SK-N-SH (cell line): Measurements from ENCODE around the gene CLEC7A. TPM values are rescaled to one million over a fixed set of nuclear protein-coding genes. Genes with fewer than 3 reads are reported as not detected.

Experiments used
- CTCF ChIA-PET: fragments of 300-600, 350-600 bp; formaldehyde crosslinking; extraction: SDS; loops from one replicate; lab custom pipeline; 2021; lab: Yijun Ruan, JAX
- POLR2A ChIA-PET: fragments of 350-600 bp; sonication (Branson Sonifier 250); formaldehyde crosslinking; extraction: SDS; loops from one replicate; lab custom pipeline; 2020; ENCODE audit warnings: antibody characterized with exemption, inconsistent platforms; lab: Yijun Ruan, JAX
- DNase-seq: peaks from one replicate; pipeline ENCODE4 v3.0.0; 2012
- H2AFZ ChIP-seq: fragments of 200-600 bp; sonication (generic); 2 replicates; pipeline ENCODE4 v1.8.1; 2016; ENCODE audit warnings: antibody characterized with exemption, mild to moderate bottlenecking, low read depth
- H3F3A ChIP-seq: fragments of 200-600 bp; sonication (generic); replicated peaks from 2 replicates; pipeline ENCODE3; 2016; ENCODE audit warnings: antibody characterized with exemption, mild to moderate bottlenecking; ENCODE audit not compliant: insufficient read depth
- H3K27ac ChIP-seq, 2 experiments: fragments of 200-500 bp in 1 of 2; fragments of 200-600 bp in 1 of 2; sonication (Bioruptor generic) in 1 of 2; sonication (generic), shearing (Covaris generic) in 1 of 2; 2 replicates each; pipeline versions ENCODE4 v1.5.1 to v1.6.1; 2014 to 2016; ENCODE audit warnings: low read depth in 2 of 2, inconsistent platforms in 1 of 2, low read length in 1 of 2, mild to moderate bottlenecking in 1 of 2, mixed read lengths in 1 of 2
- H3K27me3 ChIP-seq: fragments of 200-600 bp; sonication (generic), shearing (Covaris generic); 2 replicates; pipeline ENCODE4 v1.6.1; 2016; ENCODE audit warnings: mixed run types; ENCODE audit not compliant: insufficient read depth
- H3K36me3 ChIP-seq, 2 experiments: fragments of 200-500 bp in 1 of 2; fragments of 200-600 bp in 1 of 2; sonication (Bioruptor generic) in 1 of 2; sonication (generic) in 1 of 2; replicated peaks in 1 of 2; 2 replicates each; pipeline versions ENCODE3 to v1.5.1; 2014 to 2016; ENCODE audit warnings: low read length in 1 of 2, mild to moderate bottlenecking in 1 of 2; ENCODE audit not compliant: insufficient read depth in 2 of 2, control insufficient read depth in 1 of 2
- H3K4me1 ChIP-seq, 2 experiments: fragments of 200-500 bp in 1 of 2; fragments of 200-600 bp in 1 of 2; sonication (Bioruptor generic) in 1 of 2; sonication (generic), shearing (Covaris generic) in 1 of 2; 2 replicates each; pipeline versions ENCODE4 v1.5.1 to v1.6.1; 2014 to 2016; ENCODE audit warnings: low read depth in 1 of 2, low read length in 1 of 2, mixed run types in 1 of 2; ENCODE audit not compliant: insufficient read depth in 2 of 2, control insufficient read depth in 1 of 2
- H3K4me2 ChIP-seq: fragments of 200-600 bp; sonication (generic), shearing (Covaris generic); 2 replicates; pipeline ENCODE4 v1.6.1; 2017; ENCODE audit warnings: mixed run types
- H3K4me3 ChIP-seq, 2 experiments: fragments of 200-500 bp in 1 of 2; fragments of 200-600 bp in 1 of 2; sonication (Bioruptor generic) in 1 of 2; sonication (generic), shearing (Covaris generic) in 1 of 2; 2 replicates each; pipeline versions ENCODE4 v1.5.1 to v1.8.1; 2014 to 2016; ENCODE audit warnings: low read depth in 2 of 2, inconsistent platforms in 1 of 2, low read length in 1 of 2, mild to moderate bottlenecking in 1 of 2, mixed read lengths in 1 of 2, moderate library complexity in 1 of 2
- H3K79me2 ChIP-seq: fragments of 200-600 bp; sonication (generic); 2 replicates; pipeline ENCODE4 v1.8.1; 2017; ENCODE audit warnings: mild to moderate bottlenecking; ENCODE audit not compliant: insufficient read depth
- H3K9ac ChIP-seq: fragments of 200-600 bp; sonication (generic); 2 replicates; pipeline ENCODE4 v1.6.1; 2017; ENCODE audit warnings: mixed run types
- H3K9me2 ChIP-seq: fragments of 200-600 bp; sonication (generic); 2 replicates; pipeline ENCODE4 v1.6.1; 2017; ENCODE audit warnings: mixed run types
- H3K9me3 ChIP-seq: fragments of 200-600 bp; sonication (generic); 2 replicates; pipeline ENCODE4 v1.6.1; 2017; ENCODE audit warnings: mixed run types, mild to moderate bottlenecking, moderate library complexity
- H4K20me1 ChIP-seq: fragments of 200-600 bp; sonication (generic); 2 replicates; pipeline ENCODE4 v1.6.1; 2017; ENCODE audit warnings: mild to moderate bottlenecking, mixed run types; ENCODE audit not compliant: insufficient read depth
- CHD2 ChIP-seq: fragments of 150-350 bp; IDR thresholded peaks from 2 replicates; pipeline ENCODE4 v1.6.1; 2018; ENCODE audit warnings: low read length; ENCODE audit not compliant: partially characterized antibody
- EP300 ChIP-seq, 2 experiments: IDR thresholded peaks; 2 replicates each; pipeline versions ENCODE4 v1.4.0 to v1.6.1; 2012; ENCODE audit warnings: borderline replicate concordance in 1 of 2, low read depth in 1 of 2, low read length in 1 of 2
- FOSL2 ChIP-seq: IDR thresholded peaks from 2 replicates; pipeline ENCODE4 v1.4.0; 2012; ENCODE audit warnings: low read depth, mild to moderate bottlenecking, moderate library complexity, borderline replicate concordance
- JUND ChIP-seq: IDR thresholded peaks from 2 replicates; pipeline ENCODE4 v1.4.0; 2012
- NFIC ChIP-seq: IDR thresholded peaks from 2 replicates; pipeline ENCODE4 v1.4.0; 2012; ENCODE audit warnings: borderline replicate concordance
- POLR2AphosphoS5 ChIP-seq: IDR thresholded peaks from 2 replicates; pipeline ENCODE4 v1.6.1; 2012; ENCODE audit warnings: low read depth, low read length
- RCOR1 ChIP-seq: fragments of 150-350 bp; IDR thresholded peaks from 2 replicates; pipeline ENCODE4 v1.6.1; 2017; ENCODE audit warnings: antibody characterized with exemption, low read length
- TCF12 ChIP-seq: IDR thresholded peaks from 2 replicates; pipeline ENCODE4 v1.4.0; 2012
- YY1 ChIP-seq: IDR thresholded peaks from 2 replicates; pipeline ENCODE4 v1.4.0; 2012; ENCODE audit warnings: low read depth, mild to moderate bottlenecking
- WGBS: methylation state at CpG from one replicate; pipeline ENCODE4 v1.1.6; 2017; ENCODE audit warnings: low lambda C conversion rate; 5-methylcytosine and 5-hydroxymethylcytosine counted together
- polyA plus RNA-seq, 3 experiments: library from polyadenylated mRNA; depleted of rRNA; stranded (reverse); fragments of >200 nt; gene quantifications; 2 replicates each; pipeline ENCODE4 v1.2.3, GENCODE V29; 2012
- TF ChIP-seq, protein P1 (sequence below): fragments of 200-600 bp; sonication (generic); IDR thresholded peaks from 2 replicates; pipeline ENCODE4 v1.6.1; 2017; ENCODE audit warnings: antibody characterized with exemption, mild to moderate bottlenecking, moderate library complexity
- TF ChIP-seq, protein P2 (sequence below): IDR thresholded peaks from 2 replicates; pipeline ENCODE4 v1.4.0; 2012; ENCODE audit warnings: low read depth, borderline replicate concordance
- TF ChIP-seq, protein P3 (sequence below): IDR thresholded peaks from 2 replicates; pipeline ENCODE4 v1.4.0; 2012; ENCODE audit warnings: low read depth
- TF ChIP-seq, protein P4 (sequence below): IDR thresholded peaks from 2 replicates; pipeline ENCODE4 v1.4.0; 2012; ENCODE audit warnings: low read depth, borderline replicate concordance

The CLEC7A gene
- polyA plus RNA-seq, 1 of the 3 experiments (the other 2 are of a cell fraction) = not detected

DNA sequence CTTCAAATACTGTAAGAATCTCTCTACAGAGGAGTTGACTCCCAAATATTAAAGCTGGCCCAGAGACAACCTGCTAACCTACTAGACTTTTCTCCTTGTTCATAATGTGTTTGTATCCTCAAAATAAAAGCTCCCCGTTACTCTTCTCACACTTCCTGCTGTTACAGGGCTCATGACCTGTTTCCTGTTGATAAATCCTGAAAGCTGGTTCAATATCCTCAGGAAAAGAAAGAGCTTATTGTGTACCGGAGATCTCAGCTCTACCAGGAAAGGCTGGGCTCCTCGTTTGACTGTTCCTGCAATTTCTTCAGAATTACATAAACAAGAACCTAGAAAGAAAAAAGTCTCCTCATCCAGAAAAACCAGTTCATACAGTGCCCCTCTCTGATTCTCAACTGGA, 62.1 kb downstream of the CLEC7A start:
- Histone ChIP-seq H4K20me1 (no peaks in the 10 kb centered on the region), H3K36me3 (no peaks in the 10 kb centered on the region), H3K27ac (no peak overlapping the region), H3K27me3 (no peaks in the 10 kb centered on the region; the same call in 1 of the 2 replicates), H3K9me3 (no peaks in the 10 kb centered on the region), H3K9ac (no peak overlapping the region), H2AFZ (no peak overlapping the region), H3K4me1 (no peaks in the 10 kb centered on the region; a peak in 1 of 4 replicates), H3K4me3 (no peak overlapping the region), H3F3A (no peaks in the 10 kb centered on the region), H3K9me2 (no peaks in the 10 kb centered on the region), H3K79me2 (no peaks in the 10 kb centered on the region), H3K4me2 (no peak overlapping the region)
- TF ChIP-seq, protein P1, sequence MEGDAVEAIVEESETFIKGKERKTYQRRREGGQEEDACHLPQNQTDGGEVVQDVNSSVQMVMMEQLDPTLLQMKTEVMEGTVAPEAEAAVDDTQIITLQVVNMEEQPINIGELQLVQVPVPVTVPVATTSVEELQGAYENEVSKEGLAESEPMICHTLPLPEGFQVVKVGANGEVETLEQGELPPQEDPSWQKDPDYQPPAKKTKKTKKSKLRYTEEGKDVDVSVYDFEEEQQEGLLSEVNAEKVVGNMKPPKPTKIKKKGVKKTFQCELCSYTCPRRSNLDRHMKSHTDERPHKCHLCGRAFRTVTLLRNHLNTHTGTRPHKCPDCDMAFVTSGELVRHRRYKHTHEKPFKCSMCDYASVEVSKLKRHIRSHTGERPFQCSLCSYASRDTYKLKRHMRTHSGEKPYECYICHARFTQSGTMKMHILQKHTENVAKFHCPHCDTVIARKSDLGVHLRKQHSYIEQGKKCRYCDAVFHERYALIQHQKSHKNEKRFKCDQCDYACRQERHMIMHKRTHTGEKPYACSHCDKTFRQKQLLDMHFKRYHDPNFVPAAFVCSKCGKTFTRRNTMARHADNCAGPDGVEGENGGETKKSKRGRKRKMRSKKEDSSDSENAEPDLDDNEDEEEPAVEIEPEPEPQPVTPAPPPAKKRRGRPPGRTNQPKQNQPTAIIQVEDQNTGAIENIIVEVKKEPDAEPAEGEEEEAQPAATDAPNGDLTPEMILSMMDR = no peak
- TF ChIP-seq, protein P2, sequence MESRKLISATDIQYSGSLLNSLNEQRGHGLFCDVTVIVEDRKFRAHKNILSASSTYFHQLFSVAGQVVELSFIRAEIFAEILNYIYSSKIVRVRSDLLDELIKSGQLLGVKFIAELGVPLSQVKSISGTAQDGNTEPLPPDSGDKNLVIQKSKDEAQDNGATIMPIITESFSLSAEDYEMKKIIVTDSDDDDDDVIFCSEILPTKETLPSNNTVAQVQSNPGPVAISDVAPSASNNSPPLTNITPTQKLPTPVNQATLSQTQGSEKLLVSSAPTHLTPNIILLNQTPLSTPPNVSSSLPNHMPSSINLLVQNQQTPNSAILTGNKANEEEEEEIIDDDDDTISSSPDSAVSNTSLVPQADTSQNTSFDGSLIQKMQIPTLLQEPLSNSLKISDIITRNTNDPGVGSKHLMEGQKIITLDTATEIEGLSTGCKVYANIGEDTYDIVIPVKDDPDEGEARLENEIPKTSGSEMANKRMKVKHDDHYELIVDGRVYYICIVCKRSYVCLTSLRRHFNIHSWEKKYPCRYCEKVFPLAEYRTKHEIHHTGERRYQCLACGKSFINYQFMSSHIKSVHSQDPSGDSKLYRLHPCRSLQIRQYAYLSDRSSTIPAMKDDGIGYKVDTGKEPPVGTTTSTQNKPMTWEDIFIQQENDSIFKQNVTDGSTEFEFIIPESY = no peak
- 2% methylated on average over 3 of the region's 3 CpGs for WGBS
- DNase-seq = no peak
- POLR2A ChIA-PET = no interaction called here
- CTCF ChIA-PET = no interaction called here

DNA sequence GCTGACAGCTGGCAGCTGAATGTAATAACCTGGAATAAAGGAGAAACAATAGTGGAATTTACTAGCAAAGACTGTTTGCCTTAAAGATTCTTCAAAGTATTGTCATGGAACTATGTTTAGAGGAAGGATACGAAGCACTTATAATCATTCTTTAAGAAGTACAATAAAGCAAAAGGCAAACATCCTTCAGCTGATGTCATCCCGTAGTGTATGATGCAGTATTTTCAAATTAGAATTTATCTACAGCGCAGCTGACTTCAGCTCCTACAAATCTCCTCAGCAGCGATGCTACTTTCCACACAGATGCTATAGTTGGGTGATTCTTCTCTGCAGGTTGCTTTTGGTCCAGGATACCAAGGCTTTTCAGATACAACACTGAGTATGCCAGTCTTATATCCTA, 62.7 kb downstream of the CLEC7A start:
- no peaks in the 10 kb centered on the region for H3F3A ChIP-seq
- H3K9ac ChIP-seq = no peak overlapping the region
- no peaks in the 10 kb centered on the region for H3K27me3 ChIP-seq
- H3K4me1 ChIP-seq = no peaks in the 10 kb centered on the region; a peak in 1 of 4 replicates
- H3K4me2 ChIP-seq = no peak overlapping the region
- TF ChIP-seq JUND (no peak), TCF12 (no peak), NFIC (no peak), RCOR1 (no peak), FOSL2 (no peak), EP300 (IDR thresholded peaks at IDR 0.05; ENCODE audit: borderline replicate concordance in 1 of 2, low read depth in 1 of 2, low read length in 1 of 2) (no peak), CHD2 (no peak), YY1 (no peak), POLR2AphosphoS5 (no peak)
- TF ChIP-seq, protein P3, sequence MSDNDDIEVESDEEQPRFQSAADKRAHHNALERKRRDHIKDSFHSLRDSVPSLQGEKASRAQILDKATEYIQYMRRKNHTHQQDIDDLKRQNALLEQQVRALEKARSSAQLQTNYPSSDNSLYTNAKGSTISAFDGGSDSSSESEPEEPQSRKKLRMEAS = no peak
- TF ChIP-seq, protein P4, sequence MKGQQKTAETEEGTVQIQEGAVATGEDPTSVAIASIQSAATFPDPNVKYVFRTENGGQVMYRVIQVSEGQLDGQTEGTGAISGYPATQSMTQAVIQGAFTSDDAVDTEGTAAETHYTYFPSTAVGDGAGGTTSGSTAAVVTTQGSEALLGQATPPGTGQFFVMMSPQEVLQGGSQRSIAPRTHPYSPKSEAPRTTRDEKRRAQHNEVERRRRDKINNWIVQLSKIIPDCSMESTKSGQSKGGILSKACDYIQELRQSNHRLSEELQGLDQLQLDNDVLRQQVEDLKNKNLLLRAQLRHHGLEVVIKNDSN = no peak
- TF ChIP-seq, all 33 proteins: peak for 0
- ChIA-PET CTCF (no interaction called here), POLR2A (no interaction called here)
- no peaks in the 10 kb centered on the region for H3K79me2 ChIP-seq
- WGBS = 6% methylated on average over 4 of the region's 4 CpGs
- H3K9me3 ChIP-seq = no peaks in the 10 kb centered on the region
- H3K27ac ChIP-seq = no peak overlapping the region
- H2AFZ ChIP-seq = no peak overlapping the region
- no peak overlapping the region for H3K4me3 ChIP-seq
- H3K9me2 ChIP-seq = no peaks in the 10 kb centered on the region
- H4K20me1 ChIP-seq = no peaks in the 10 kb centered on the region
- no peaks in the 10 kb centered on the region for H3K36me3 ChIP-seq
- no peak for DNase-seq

Other genes starting within 250 kb of the CLEC7A start
- gene KLRF2, start 248.7 kb downstream of the CLEC7A start, polyA plus RNA-seq (2012; rRNA removed) = not detected in 2 replicates
- not detected in 2 replicates for gene CLEC2A, start 197.8 kb downstream of the CLEC7A start, polyA plus RNA-seq (2012; rRNA removed)
- gene CLEC12A, start 158.8 kb downstream of the CLEC7A start, polyA plus RNA-seq (2012; rRNA removed) = not detected in 2 replicates
- not detected in 2 replicates for gene CLEC1B, start 131.1 kb downstream of the CLEC7A start, polyA plus RNA-seq (2012; rRNA removed)
- gene CLEC12B, start 119.6 kb downstream of the CLEC7A start, polyA plus RNA-seq (2012; rRNA removed) = not detected in 2 replicates
- not detected in 2 replicates for gene CLEC9A, start 99.5 kb downstream of the CLEC7A start, polyA plus RNA-seq (2012; rRNA removed)
- gene CLEC1A, start 31.2 kb downstream of the CLEC7A start, polyA plus RNA-seq (2012; rRNA removed) = not detected in 2 replicates
- not detected in 2 replicates for gene OLR1, start 41.9 kb upstream of the CLEC7A start, polyA plus RNA-seq (2012; rRNA removed)
- gene TMEM52B, start 48.8 kb upstream of the CLEC7A start, polyA plus RNA-seq (2012; rRNA removed) = not detected in 2 replicates
- 9.2 and 14.3 TPM in 2 replicates for gene GABARAPL1, start 82.7 kb upstream of the CLEC7A start, polyA plus RNA-seq (2012; rRNA removed)
- gene KLRD1, start 177.7 kb upstream of the CLEC7A start, polyA plus RNA-seq (2012; rRNA removed) = not detected in 2 replicates